Measurements from ENCODE around the gene SDHA.

DNA sequence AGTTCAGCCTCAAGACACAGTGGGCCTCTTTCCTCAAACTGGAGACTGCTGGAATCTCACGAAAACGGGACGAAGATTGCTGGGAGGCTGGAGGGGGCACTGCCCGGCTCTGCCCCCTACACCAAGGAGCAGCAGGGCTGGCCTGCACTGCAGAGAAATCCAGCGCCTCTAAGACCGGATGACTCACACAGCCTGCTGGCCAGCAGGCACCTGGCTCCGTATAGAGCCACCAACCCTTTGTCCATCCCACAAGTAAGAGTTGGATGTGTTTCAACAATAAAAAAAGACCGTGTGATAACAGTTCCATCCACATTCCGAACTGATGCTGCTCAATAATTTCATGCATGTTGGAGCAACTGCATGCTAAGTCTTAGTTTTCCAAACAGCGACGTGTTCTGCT lies 11.7 kb upstream of the SDHA start:
- TF ChIP-seq POLR2A (IDR thresholded peaks at IDR 0.05): no peak
- TF ChIP-seq, protein P1, sequence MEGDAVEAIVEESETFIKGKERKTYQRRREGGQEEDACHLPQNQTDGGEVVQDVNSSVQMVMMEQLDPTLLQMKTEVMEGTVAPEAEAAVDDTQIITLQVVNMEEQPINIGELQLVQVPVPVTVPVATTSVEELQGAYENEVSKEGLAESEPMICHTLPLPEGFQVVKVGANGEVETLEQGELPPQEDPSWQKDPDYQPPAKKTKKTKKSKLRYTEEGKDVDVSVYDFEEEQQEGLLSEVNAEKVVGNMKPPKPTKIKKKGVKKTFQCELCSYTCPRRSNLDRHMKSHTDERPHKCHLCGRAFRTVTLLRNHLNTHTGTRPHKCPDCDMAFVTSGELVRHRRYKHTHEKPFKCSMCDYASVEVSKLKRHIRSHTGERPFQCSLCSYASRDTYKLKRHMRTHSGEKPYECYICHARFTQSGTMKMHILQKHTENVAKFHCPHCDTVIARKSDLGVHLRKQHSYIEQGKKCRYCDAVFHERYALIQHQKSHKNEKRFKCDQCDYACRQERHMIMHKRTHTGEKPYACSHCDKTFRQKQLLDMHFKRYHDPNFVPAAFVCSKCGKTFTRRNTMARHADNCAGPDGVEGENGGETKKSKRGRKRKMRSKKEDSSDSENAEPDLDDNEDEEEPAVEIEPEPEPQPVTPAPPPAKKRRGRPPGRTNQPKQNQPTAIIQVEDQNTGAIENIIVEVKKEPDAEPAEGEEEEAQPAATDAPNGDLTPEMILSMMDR (IDR thresholded peaks at IDR 0.05): no peak
- no peak for TF ChIP-seq EP300 (IDR thresholded peaks at IDR 0.05)
